Stomach smooth muscle (tissue), 2 donors: Measurements from ENCODE around the gene WNK2.

Experiments used
- H3K27ac ChIP-seq: one replicate; pipeline ENCODE4 v1.7.0; 2013; ENCODE audit warnings: mild to moderate bottlenecking, low read length, inconsistent platforms
- H3K27me3 ChIP-seq, 2 donors: one replicate each; pipeline ENCODE4 v1.7.0; 2013; ENCODE audit warnings: low read length in 2 of 2; ENCODE audit not compliant: insufficient read depth in 2 of 2, control insufficient read depth in 1 of 2
- H3K36me3 ChIP-seq, 2 donors: one replicate each; pipeline ENCODE4 v1.7.0; 2013; ENCODE audit warnings: low read length in 2 of 2; ENCODE audit not compliant: control insufficient read depth in 2 of 2, insufficient read depth in 2 of 2
- H3K4me1 ChIP-seq: one replicate; pipeline ENCODE4 v1.7.0; 2013; ENCODE audit warnings: low read length; ENCODE audit not compliant: control insufficient read depth, insufficient read depth
- H3K4me3 ChIP-seq, 2 donors: one replicate each; pipeline ENCODE4 v1.7.0; 2013; ENCODE audit warnings: low read length in 2 of 2
- H3K9ac ChIP-seq, 2 donors: one replicate each; pipeline ENCODE4 v1.7.0; 2013; ENCODE audit warnings: low read length in 2 of 2, mild to moderate bottlenecking in 1 of 2
- H3K9me3 ChIP-seq, 2 donors: one replicate each; pipeline ENCODE4 v1.7.0; 2013; ENCODE audit warnings: low read length in 2 of 2; ENCODE audit not compliant: control insufficient read depth in 2 of 2
- donor health status: healthy.
- donor health status: Pancreatic carcinoma.

The WNK2 gene

DNA sequence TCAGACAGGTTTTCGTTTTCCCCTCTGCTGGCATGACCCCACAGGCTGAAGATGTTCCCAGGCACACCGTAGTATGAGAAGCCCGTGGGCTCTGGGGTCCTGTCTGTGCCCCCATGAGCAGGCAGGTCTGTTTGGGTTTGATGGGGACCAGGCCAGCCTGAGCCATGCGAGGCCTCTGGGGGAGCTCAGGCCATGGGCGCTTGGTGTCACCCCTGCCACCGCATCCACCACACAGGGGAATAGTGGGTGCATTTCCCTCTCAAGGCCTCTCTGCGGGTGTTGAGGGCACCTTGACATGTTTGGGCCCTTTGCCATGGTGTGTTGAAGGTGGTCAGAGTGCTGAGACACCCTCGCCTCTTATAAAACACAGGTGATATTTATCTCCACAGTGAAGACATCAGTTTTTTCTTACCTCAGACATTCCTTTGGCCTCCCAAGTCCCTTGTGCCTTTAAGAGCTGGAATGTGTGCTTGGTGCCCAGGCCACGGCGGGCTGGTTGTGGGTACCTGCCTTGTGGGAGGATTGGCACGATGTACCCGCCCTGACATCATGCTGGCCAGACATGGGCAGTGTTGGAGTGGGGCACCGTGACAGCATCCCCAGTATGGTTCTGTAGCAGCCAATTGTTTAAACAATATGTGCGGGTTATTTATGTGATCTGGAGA lies 68.3 kb downstream of the WNK2 start:
- Histone ChIP-seq H3K36me3 (peaks cover 13 to 37% of the 10 kb centered on the region in 2 donors), H3K27ac (no peak overlapping the region)

DNA sequence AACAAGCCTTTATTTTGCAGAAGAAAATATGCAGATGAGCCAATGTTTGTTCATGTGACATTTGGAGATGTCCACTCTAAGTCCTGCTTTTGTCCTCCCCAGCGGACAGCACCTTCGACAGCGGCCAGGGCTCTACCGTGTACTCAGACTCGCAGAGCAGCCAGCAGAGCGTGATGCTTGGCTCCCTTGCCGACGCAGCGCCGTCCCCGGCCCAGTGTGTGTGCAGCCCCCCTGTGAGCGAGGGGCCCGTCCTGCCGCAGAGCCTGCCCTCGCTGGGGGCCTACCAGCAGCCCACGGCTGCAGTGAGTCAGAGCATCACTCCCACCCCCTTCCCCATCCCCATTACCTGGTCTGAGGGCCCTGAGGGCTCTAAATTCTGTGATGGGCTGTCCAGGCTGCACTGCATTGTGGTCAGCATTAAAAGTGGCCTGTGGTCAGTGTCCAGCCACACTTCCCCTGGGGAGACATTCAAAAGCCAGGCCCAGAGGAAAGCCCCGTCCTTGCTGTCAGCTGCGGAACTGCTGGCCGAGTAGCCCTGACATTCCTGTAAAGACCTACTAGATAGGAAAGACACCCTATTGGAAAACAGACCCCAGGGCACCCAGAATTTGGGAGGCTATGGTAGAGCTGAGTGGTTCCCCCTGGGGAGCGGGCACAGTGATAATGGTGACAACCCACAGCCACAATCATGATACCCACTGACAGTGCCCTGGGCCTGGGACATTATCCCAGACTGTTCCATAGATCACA lies 69.0 kb downstream of the WNK2 start:
- Histone ChIP-seq H3K27me3 (no peaks in the 10 kb centered on the region), H3K27ac (no peak overlapping the region), H3K9ac (no peak overlapping the region), H3K4me3 (no peak overlapping the region), H3K4me1 (peaks cover 4% of the 10 kb centered on the region), H3K36me3 (peaks cover 15 to 35% of the 10 kb centered on the region in 2 donors), H3K9me3 (no peaks in the 10 kb centered on the region)

More for the DNA sequence above, 68.3 kb downstream of the WNK2 start:
- Histone ChIP-seq H3K9ac (no peak overlapping the region), H3K4me1 (peaks cover 4% of the 10 kb centered on the region), H3K27me3 (no peaks in the 10 kb centered on the region), H3K9me3 (no peaks in the 10 kb centered on the region), H3K4me3 (no peak overlapping the region)

DNA sequence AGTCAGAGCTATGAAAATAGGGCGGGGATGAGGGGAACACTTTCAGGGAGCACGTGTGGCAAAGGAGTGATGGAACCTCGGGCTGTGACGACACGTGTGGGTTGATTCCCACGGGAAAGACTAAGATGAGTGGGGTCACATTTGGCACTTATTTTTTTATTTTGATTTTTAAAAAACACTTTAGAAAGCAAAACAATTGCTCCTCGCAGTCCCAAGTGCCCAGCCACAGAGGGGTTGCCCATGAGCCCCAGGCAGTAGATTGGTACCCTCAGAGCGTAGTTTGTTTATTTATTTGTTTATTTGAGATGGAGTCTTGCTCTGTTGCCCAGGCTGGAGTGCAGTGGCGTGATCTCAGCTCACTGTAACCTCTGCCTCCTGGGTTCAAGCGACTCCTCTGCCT lies 69.7 kb downstream of the WNK2 start:
- Histone ChIP-seq H3K4me1 (no peaks in the 10 kb centered on the region), H3K9me3 (no peaks in the 10 kb centered on the region), H3K9ac (no peak overlapping the region), H3K27me3 (no peaks in the 10 kb centered on the region), H3K36me3 (peaks cover 15 to 35% of the 10 kb centered on the region in 2 donors), H3K4me3 (no peak overlapping the region), H3K27ac (no peak overlapping the region)

DNA sequence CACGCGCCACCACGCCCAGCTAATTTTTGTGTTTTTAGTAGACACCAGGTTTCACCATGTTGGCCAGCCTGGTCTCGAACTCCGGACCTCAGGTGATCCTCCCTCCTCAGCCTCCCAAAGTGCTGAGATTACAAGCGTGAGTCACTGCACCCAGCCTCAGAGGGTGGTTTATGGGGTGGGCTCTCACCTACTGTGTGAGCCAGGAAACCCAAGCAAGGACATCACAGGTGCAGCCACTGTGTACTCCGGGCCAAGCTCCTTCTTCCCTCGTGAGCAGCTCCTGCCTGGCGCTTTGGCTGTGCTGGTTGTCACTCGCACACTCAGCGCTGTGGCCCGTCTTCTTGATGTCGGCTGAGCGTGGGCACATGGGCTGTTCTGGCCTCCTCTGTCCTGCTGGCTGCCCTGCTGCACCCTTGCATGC lies 70.1 kb downstream of the WNK2 start:
- Histone ChIP-seq H3K27me3 (no peaks in the 10 kb centered on the region), H3K9ac (no peak overlapping the region), H3K36me3 (peaks cover 15 to 35% of the 10 kb centered on the region in 2 donors), H3K27ac (no peak overlapping the region), H3K9me3 (no peaks in the 10 kb centered on the region), H3K4me3 (no peak overlapping the region), H3K4me1 (no peaks in the 10 kb centered on the region)

DNA sequence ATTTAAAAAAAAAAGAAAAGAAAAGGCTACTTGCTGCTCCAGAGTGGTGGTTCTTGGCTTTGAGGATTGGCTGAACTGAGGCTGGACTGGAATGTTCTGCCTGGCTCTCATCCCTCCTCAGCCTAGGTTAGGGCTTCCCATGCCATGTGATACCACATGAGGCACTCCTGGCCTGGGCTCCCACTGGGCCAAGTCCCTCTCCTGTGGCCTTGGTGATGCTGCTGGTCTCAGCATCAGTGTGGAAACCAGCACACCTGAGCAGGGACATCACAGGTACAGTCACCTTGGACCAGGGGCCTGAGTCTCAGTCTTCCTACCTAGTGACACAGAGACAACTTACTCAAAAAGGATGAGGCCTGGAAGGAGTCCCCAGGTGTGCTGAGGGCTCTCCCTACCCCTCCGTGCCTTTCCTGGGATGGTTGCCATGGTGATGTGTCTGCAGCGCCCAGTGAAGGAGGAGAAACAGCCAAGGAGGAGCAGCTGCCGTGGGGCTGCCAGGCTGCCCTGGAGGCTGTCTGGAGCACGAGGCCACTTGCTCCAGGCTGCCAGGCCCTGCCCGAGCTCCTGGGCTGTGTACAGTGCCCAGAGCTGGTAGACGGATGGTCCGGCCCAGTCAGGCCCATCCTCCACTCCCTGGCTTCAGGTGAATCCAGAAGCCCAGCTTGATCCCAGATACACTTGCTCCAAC lies 71.0 kb downstream of the WNK2 start:
- Histone ChIP-seq H3K9me3 (no peaks in the 10 kb centered on the region), H3K9ac (no peak overlapping the region), H3K27ac (no peak overlapping the region), H3K4me3 (no peak overlapping the region), H3K4me1 (no peaks in the 10 kb centered on the region), H3K27me3 (no peaks in the 10 kb centered on the region), H3K36me3 (peaks cover 19 to 38% of the 10 kb centered on the region in 2 donors)

DNA sequence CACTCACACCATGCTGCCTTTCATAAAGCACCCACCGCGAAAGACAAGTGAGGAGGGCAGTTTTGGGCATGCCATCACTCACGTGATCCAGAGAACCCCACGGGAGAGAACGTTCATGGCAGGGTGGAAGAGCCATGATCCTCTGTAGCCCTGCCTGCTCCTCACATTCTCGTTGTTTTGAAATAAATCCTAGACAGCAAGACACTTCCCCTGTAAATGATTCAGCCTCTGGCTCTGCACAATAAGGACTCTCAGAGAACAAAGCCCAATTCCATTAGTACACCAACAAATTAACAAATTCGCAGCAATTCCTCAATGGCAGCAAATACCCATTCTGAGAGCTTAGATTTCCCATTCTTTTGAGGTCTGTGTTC lies 71.5 kb downstream of the WNK2 start:
- H3K9ac ChIP-seq, result no peak overlapping the region
- no peaks in the 10 kb centered on the region for H3K4me1 ChIP-seq
- no peak overlapping the region for H3K4me3 ChIP-seq
- H3K36me3 ChIP-seq, result peaks cover 14 to 35% of the 10 kb centered on the region in 2 donors
- H3K9me3 ChIP-seq, result no peaks in the 10 kb centered on the region
- no peaks in the 10 kb centered on the region for H3K27me3 ChIP-seq
- H3K27ac ChIP-seq, result no peak overlapping the region

DNA sequence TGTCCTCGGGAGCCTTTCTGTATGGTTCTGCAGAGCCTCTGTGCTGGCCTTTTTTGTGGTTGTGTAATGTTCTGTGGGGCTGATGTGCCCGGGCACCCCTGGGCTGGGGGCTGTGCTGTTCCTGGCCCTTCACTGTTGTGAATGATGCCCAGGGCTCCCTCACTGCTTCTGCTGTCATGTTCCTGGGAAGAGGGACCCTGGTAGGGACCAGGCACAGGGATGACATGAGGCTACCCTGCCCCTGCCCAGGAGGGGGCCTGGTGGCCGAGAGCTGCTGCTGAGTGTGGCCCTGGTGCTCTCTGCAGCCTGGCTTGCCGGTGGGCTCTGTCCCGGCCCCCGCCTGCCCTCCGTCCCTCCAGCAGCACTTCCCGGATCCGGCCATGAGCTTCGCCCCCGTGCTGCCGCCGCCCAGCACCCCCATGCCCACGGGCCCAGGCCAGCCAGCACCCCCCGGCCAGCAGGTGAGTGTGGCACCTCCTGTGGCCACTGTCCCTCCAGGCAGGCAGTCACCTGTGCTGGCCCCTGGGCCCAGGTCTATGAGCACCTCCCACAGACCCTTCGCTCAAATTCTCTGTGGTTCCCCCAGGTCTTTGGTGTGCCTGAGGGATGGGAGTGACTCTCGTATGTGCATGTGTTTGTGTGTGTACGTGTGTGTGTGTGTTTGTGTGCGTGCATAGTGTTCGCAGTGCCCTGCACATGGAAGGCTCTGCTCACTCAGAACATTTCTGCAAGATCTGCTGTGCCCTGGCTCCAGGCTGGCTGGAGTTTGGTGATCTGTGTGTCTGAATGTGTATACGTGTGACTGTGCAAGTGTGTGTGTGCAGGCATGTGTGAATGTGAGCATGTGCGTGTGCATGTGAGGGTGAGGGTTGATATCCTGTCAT lies 72.3 kb downstream of the WNK2 start:
- no peak overlapping the region for H3K4me3 ChIP-seq
- peaks cover 14 to 37% of the 10 kb centered on the region in 2 donors for H3K36me3 ChIP-seq
- no peaks in the 10 kb centered on the region for H3K9me3 ChIP-seq
- H3K9ac ChIP-seq, result no peak overlapping the region
- no peaks in the 10 kb centered on the region for H3K27me3 ChIP-seq
- no peaks in the 10 kb centered on the region for H3K4me1 ChIP-seq
- H3K27ac ChIP-seq, result no peak overlapping the region

DNA sequence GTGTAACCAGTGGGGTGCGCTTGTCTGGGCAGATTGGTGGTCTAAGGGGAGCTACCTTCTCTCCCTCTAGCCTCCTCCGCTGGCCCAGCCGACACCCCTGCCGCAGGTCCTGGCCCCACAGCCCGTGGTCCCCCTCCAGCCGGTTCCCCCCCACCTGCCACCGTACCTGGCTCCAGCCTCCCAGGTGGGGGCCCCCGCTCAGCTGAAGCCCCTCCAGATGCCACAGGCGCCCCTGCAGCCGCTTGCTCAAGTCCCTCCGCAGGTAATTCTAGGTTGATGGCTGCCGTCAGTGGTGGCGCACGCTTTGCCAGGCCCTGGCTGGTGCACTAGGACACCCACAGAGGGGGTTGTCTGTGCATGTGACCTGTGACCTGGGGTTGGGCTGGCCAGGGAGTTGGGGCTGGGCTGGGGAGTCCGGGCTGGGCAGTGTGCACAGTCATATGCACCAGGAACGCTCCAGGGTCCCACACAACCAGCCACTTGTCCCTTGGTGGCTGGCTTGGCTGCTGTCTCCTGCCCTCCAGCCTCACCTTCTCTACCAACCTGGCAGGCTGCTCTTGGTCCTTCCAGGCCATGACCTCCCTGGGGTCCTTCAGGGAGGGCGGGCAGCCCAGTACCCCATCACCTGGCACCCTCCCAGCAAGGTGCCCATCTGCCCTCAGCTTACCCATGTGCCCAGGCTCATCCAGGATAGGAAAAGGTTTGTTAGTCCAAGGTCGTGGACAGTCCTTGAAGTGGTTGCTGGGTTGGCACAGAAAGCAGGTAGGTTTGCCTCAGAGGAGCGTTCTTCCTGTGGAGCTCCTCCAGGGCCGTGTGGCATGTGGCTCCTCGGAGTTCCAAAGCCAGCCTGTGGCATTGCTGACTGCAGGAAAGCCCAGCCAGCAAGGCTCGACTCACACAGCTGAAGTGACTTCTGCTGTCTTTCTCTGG lies 73.2 kb downstream of the WNK2 start:
- no peak overlapping the region for H3K4me3 ChIP-seq
- H3K36me3 ChIP-seq, result peaks cover 17 to 40% of the 10 kb centered on the region in 2 donors
- no peaks in the 10 kb centered on the region for H3K9me3 ChIP-seq
- no peak overlapping the region for H3K9ac ChIP-seq
- no peak overlapping the region for H3K27ac ChIP-seq
- H3K27me3 ChIP-seq, result no peaks in the 10 kb centered on the region
- H3K4me1 ChIP-seq, result no peaks in the 10 kb centered on the region

DNA sequence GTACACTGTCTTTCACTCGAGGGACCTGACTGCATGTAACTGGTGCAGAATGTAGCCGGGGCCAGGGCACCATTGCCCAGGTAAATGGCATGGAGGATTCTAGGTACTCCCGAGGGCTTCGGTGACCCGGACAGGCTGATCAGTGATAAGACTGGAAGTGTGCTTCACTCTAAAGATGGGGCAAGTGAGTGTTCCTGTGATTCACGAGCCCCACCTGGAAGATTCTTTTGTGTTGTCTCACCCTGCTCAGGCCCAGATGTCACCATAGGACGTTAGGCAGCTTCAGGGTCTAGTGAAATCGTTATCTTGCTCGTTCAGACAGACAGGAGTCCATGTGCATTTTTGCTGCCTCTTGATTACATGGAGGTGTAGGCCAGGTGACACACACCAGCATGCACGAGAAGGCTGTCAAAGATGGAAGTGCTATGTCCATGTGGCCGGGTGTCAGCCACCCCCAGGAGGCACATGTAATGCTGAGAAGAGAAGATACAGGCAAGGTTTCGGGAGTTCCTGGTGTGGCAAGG lies 73.9 kb downstream of the WNK2 start:
- H3K9ac ChIP-seq, result no peak overlapping the region

More for the DNA sequence above, 73.9 kb downstream of the WNK2 start:
- H3K27me3 ChIP-seq, result no peaks in the 10 kb centered on the region
- no peak overlapping the region for H3K27ac ChIP-seq
- no peak overlapping the region for H3K4me3 ChIP-seq
- no peaks in the 10 kb centered on the region for H3K9me3 ChIP-seq
- no peaks in the 10 kb centered on the region for H3K4me1 ChIP-seq
- peaks cover 20 to 36% of the 10 kb centered on the region in 2 donors for H3K36me3 ChIP-seq
